CD4-positive, alpha-beta T cell treated with Interleukin-1 beta for 1 hour (primary cell): ENCODE data around the gene IGFBP4.

Experiments used
- DNase-seq, 2 donors: peaks; one replicate each; pipeline ENCODE4 v3.0.0-alpha.2; 2020 to 2022

The IGFBP4 gene

DNA sequence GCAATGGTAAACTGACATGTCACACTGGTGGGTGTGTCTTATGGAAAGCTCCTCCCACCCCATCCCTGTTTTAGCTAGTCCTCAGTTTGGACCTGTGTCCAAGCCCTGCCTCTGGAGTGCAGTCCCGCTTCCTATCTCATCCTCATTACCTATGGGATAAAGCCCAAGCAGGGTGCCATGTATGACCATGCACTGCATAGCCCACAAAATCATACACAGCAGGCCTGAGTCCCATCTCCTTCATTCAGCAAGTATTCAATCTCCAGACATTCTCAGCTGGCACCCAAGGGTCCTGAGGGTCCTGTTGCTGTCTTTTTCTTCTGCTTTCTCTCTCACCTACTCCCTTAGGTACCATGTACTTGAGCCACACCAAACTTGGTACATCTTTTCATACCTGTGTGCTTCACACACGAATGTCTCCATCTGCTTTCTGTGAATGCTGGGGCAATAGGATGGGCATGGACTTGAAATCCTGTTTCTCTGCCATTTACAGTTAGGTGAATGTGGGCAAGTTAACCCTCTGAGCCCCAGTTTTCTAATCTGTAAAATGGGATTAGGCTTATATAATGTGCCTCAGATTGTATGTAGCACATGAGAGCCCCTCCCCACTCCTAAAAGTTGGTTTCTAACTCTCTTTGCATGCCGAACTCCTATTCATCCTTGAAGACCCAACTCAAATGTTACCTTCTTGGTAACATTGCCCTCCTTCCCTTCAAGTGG, 29.6 kb downstream of the IGFBP4 start:
- no peak for DNase-seq

DNA sequence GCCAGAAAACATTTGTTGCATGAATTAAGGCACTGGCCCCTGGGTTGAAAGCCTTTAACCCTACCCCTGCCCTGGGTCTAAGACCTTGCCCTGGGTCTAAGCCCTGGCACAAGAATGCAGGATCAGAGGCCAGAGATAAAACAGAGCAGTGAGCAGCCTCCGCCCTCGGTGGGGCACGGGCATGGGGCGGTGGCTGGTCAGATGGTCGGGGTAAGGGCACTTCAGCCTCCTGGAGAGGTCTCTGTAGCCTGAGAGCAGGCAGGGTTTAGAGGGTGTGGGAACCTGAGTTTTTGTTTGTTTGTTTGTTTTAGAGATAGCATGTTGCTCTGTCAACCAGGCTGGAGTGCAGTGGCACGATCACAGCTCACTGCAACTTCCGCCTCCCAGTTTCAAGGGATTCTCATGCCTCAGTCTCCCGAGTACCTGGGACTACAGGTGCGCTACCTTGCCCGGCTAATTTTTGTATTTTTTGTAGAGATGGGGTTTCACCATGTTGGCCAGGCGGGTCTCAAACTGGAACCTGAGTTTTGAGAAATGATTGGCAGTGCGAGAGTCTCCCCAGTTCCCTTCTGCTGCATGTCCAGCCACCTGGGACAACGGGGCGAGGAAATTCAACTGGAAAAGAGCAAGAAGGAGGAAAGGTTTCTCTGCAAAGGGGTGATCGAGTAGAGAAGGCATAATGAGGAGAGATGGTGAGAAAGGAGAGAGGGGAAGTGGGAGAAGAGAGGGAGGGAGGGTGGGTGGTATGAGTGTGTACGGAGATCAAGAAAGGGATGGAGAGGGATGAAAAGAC, 30.5 kb downstream of the IGFBP4 start:
- no peak for DNase-seq

DNA sequence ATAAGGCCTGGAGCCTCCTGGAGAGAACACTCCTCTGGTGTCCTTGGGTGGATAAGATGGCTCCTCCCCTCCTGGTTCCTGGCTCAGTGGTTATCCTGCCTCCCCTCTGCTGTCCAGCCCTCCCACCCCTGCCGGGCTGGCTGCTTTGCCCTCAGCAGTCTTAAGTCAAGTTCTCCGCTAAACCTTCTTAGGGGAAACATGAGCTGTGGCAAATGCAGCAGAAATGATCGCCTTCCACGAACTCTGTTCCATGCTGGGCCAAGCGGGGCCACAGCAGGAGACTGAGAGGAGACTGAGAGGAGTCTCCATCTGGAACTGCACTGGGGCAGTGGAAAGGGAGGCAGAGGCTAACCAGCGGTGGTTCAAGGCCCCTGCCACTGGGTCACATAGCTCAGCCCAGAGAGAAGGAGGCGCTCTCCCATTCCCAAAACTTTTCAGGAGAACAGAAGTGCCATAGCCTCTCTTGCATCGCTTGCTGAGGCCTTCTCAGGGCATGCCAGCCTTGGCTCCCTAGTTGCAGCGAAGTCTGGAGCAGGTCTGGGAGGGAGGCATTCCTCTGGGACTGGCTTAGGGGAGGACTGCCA, 31.3 kb downstream of the IGFBP4 start:
- DNase-seq = no peak

DNA sequence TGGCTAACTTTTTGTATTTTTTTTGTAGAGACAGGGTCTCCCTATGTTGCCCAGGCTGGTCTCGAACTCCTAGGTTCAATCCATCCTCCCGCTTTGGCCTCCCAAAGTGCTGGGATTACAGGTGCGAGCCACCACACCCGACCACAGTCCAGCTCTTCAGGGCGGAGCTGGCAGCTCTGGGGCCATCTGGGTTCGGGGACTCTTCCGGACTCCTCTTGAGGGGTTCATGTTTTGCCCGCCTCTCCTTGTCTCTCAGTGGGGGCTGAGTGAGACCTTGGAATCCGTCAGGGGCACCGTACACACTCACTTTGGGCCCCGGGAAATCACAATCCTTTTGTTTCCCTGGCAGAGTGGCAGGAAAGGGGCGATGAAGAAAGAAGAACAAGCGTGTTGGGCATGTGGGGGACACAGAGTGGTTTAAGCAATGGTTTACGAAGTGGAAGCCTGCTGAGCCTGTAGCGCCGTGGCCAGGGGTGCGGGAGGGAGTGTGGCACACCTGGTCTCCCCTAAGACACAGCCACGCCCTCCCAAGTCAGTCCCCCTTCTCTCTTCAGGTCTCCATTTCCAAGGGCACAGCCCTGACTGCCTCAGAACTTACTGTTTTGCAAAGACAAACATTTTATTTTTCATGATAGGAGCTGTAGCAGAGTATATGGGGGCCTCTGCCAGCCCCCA, 32.1 kb downstream of the IGFBP4 start:
- no peak for DNase-seq

DNA sequence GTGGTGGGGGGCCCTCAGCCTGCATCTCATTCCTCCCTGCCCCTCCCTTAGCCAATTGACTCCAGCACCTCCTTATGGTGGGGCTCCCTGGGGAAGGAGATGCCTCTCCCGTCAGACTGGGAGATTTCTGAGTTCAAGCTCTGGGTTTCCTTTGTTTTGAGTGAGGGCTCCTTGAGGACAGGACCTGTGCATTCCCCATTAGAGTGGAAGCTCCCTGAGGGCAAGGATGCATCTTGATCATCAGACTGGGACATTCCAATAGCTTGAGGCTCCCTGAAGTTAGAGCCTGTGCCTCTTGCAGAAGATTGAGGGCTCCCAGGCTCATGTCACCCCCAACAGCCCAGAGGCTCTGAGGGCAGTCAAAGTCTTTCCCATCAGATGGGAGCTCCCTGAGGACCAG, 34.5 kb downstream of the IGFBP4 start:
- DNase-seq = no peak

DNA sequence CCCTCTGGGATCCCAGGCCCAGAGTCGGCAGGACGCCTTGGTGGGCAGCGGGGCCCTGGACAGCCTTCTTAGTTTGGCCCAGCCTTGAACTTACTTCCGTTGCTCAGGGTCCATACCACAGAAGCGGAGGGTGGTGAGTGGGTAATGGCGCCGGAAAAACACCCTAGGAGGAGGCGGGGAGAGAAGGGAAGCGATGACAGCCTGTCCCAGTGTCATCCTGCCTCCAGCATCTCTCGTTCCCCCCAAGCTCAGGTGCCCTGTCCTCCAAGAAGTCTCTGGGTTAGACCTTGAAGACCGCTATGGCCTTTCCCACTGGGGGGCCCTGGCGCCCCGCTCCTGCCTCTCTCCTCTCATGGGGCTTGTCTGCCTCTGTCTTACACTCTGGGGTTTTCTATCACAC, 35.2 kb downstream of the IGFBP4 start:
- no peak for DNase-seq

DNA sequence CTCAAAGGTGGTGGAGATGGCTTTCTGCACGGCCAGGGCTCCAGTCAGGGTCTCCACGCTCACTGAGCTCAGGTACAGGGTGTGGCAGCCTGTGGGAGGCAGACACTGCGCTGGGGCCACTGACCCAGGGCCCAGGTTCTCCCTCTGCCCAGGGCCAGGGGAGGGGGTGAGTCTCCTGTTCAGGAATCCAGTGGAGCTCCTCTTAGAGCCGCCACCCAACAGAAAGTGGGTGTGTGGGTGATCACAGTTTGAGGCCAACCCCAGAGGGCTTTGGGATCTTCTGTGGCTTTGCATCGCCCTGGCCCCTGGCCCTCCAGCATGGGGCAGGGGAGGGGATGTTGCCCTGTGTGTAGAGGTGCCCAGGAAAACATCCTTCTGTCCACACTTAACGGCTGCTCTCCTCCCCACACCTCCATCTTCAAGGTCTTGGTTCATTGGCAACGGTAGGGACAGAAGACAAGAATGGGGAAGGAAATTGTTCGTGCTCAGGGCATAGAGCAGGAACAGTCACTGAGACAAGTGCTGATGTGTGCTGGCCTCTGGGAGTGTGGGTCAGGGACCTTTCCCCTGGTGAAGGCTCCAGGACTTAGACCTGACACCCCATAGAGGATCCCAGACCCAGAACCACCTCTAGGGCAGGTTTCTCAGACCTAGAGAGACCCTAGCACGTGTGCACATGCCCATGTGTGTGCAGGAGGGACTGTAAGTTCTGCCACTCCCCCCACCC, 36.7 kb downstream of the IGFBP4 start:
- no peak for DNase-seq

DNA sequence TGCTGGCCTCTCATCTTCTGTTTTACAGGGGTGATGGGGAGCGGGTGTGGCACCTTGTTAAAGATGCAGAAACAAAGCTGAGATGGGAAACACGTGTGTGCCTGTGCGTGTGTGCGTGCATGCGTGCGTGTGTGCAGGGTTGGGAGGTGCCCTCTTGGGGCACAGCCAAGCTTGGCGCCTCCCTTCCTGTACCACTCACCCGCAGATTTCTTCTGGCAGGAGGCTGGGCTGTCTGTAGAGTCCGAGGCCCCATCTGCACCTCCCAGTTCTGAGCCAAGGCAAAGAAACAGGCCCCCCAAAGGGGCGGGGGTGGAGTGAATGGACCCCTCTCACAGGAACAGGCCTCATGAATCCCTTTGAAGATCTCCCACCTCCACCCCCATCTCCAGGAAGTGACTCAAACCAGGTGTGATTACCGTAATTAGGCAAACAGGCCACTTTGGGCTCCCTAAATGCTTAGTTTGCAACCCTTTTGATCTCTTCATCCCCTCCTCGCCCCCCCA, 37.3 kb downstream of the IGFBP4 start:
- DNase-seq = peak; percentile 85 to 89

DNA sequence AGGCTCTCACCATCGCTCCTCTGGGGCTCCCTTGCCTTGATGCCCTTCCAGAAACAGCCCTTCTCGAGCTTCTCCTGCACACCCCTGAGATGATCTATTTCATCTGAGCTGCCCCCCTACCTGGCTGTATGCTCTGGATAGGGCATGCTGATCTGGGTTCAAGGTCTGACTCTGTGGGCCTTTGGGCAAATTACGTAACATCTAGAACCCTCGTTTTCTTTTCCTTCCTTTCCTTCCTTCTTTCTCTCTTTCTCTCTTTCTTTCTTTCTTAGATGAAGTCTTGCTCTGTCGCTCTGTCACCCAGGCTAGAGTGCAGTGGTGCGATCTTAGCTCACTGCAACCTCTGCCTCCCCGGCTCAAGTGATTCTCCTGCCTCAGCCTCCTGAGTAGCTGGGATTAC, 37.9 kb downstream of the IGFBP4 start:
- DNase-seq = no peak

DNA sequence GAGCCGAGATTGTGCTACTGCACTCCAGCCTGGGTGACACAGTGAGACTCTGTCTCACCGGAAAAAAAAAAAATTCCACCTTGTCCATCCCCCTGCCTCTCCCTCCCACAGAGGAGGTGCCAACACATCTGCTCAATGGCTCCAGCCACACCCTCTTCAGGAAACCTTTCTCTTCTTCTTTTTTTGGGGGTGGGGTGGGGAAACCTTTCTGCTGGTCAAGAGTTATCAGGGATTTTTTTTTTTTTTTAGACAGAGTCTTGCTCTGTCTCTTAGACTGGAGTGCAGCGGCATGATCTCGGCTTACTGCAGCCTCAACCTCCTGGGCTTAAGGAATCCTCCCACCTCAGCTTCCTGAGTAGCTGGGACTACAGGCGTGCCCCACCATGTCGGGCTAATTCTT, 39.5 kb downstream of the IGFBP4 start:
- DNase-seq = no peak

DNA sequence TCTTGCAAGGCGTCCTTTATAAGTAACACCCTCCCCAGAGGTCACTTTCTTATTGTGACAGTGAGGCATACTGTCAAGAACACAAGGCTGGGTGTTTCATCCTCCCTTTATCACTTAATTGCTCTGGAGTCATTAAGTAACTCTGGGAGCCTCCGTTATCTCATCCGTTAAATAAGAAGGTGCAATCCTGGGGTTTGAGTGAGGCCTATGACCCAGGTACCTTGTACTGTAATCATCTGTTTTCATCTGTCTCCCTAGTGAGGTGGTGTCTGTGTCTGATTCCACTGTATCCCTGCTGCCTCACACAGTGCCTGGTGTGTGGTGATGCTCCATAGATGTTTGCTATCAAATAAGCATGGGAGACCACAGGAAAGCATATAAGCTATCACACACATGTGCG, 40.4 kb downstream of the IGFBP4 start:
- DNase-seq = no peak

DNA sequence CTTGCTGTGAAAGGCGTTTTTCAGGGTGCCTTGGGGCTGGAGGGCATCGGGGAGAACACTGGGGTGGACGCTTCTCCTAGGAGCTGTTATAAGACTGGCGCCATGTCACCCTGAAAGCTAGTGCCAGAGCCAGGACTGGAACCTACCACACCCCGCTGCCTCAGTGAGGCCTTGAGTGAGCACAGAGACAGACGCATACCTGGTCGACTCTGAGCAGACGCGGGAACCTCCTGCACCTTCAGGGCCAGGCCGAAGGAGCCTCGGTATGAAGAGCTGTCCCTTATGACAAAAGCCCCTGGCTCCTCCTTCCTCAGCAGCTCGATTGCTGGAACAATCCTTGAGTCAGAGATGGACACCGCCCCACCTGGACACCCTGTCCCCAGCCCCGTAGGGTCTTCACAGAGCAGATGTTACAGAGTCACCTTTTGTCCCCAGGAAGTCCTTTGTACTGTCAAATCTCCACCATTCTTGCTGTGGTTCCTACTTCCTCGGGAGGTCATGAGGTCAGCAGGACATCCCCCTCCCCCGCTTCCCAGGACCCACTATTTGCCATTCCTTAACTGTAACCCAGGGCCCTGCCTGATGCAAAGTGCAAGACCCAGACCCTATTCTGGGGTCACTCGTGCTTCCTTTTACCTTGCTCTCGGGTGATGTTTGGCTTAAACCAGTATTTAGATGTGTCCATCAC, 41.2 kb downstream of the IGFBP4 start:
- no peak for DNase-seq

DNA sequence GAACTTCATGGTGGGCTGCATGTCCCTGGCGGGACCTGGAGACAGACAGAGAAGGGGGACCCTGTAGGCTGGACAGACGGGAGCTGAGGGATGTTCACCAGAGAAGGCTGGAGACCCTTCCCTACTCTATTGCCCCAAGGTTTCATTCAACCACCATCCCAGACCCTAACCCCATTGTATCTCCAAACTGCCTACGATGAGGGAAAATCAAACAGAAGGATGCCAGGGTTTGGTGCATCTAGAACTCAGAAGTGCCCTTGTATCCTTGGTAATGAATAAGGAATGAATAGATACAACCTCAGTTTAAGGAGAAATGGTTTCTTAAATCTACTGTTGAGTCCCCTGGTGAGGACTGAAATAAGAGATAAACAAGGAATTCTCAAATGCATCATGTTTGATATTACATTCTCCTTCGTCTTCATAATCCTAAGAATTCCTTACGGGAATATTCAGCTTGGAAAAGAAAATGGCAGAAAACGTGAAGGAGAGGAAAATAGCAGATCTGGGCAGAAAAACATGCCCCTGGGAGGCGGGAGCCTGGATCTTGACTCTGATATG, 41.8 kb downstream of the IGFBP4 start:
- DNase-seq = no peak

DNA sequence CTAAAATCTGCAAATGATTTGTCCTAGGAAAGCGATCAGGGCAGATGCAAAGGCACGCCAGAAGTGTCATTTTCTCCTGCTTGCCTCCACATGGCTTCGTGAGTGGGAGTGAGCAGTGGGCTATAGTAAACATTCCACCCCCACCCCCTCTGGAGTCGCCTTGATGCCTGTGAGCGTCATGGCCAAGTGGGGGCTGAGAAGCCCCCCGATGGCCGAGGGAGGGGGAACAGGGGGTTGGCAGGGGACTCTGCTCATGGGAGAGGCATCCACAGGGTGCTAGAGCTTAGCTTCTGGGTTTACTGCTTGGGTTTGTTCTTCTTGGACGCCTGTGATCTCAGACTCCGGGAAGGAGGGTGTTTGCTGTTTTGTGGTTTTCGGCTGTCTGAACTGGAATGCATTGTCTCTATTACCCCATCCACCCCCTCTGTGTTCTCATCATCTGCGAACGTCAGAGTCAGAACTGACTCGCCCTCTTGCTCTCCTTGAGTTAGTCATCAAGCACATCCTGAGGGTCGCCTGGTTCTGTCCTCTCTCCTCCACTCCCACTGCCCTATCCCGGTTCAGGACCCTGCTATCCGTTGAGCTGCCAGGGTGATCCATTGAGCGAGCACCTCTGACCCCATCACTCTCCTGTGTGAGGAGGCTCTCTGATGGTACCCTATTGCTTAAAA, 42.7 kb downstream of the IGFBP4 start:
- DNase-seq = no peak

DNA sequence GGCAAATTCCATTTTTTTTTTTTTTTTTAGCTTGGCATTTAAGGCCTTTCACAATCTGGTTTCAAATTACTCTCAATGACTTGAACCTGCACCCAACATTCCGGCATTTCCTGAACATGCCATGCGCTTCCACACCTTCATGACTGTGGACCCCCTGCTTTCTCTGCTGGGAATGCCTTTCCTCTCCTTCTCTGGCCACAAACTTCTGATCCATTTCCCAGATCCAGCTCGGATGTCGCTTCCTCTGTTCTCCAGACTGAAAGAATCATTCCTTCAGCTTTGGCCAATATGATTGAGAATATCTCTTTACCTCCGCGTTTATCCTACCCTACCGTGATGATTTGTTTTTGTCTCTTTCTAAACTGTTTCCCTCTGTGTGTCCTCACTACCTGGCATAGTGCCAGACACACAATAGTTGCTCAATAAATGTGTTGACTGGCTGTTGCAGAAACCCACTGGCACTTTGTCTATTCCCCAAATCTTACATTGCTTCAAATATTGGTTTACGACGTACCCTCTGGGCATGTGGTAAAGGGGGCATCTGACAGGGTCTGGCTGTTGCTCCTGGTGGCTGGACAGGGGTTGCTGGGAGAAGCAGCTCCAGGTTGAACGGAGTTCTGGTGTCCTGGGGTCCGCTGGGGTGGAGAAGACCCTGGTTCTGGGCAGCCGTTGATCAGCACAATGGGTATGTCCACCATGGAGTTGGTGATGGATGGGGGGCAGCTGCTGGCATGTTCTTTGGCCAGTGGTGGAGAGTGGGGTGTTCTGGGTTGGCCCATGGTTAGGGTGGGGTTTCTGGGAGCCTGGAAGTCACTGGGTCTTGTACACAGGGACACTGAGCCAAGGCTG, 43.5 kb downstream of the IGFBP4 start:
- DNase-seq = no peak

DNA sequence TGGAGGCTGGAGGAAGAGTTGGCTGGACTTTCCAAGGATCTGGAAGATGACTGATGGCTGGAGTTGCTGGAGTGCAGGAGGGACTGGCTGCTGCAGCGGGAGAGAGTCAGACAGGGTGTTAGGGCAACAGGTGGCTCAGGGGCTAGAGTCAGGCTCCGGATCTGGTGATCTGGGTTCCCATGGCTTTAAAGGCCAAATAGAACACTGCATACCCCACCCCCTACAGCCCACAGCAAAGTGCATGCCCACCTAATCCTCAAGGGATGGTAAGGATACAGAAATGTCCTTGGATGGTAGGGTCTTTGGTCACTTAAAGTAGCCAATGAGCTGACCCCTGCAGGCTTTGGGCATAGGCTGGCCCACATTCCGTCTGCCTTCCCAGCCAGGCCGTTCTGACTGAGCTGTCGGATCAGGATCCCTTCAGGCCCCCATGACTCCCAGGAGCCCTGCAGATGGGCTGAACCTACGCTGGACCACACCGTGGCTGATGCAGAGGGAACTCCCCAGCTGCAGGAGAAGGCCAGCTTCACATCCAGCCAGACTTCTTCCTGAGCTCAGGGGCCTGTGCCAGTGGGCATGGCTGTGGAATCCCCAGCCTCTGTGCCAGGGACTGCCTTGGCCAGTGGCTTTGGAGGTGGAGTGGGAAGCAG, 44.2 kb downstream of the IGFBP4 start:
- no peak for DNase-seq

DNA sequence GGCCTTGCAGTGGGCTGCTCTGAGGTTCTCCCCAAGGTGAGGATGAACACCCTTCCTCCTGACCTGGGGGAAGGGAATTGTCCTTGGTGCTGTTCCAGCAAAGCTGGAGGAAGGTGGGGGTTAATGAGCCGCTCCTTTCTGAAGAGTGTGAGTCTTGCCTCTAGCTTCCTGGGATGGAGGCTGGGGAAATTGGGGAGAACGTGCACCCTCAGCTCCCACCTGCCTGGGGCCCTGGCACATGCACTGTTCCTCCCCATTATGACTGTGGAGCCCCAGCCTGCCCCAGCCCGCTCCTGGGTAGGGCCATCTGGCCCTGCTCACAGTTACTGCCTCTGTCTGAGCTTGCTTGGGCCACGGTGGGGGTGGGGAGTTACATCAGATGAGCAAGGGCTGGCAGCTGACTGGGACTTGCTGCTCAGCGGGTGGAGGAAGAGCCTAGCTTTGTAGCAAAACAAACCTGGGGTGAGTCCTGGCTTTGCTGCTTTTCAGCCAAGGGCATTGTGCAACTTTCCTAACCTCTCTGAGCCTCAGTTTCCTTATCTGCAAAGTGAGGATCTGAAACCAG, 47.1 kb downstream of the IGFBP4 start:
- DNase-seq = no peak

DNA sequence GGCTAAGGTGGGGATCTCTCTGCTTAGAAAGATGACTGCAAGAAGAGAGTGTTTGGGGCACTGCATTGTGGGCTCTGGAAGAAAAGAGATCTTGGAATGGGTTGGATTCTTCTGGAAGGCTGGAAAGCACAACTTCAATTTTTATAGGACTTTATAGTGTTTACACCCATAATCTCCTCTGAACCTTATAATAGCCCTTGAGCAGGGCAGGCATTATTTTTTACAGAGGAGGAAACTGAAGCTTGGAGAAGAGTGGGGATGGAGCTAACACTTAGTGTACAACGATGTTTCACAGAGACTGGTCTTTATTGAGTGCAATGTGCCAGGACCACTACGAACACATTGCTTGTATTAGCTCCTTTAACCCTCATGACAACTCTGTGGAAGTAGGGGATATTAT, 47.7 kb downstream of the IGFBP4 start:
- no peak for DNase-seq

DNA sequence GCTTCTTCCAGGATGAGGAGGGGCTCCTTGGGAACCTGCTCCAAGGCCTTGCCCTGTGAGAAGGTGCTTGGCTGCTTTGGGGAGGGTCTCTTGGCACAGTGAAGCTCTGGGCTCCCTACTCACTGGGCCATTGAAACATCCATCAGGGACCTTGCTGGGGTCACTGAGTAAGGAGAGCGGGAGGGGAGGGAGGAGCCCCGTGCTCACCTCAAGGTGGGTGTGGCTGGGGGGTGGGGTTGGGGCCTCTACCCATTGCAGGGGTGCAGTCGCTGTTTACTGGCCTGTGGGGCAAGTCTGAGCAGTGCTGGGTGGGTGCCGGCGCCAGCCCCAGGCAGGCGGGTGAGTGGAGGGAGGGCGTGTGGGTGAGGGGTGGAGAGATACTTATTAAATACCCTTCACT, 48.2 kb downstream of the IGFBP4 start:
- no peak for DNase-seq
